Brain microvascular endothelial cell (primary cell): ENCODE measurements around the gene SHCBP1L.
A peak's percentile ranks its signal among the peaks of the same experiment; 100 is the strongest.

ENCODE experiments used
- DNase-seq: peaks from one replicate; pipeline ENCODE4 v3.0.0-alpha.2; 2020
- H3K27ac ChIP-seq: fragments of 250-450 bp; sonication (Bioruptor Pico); 2 replicates; pipeline ENCODE4 v1.5.1; 2020; ENCODE audit warnings: mild to moderate bottlenecking, moderate library complexity
- H3K27me3 ChIP-seq: fragments of 250-450 bp; sonication (Bioruptor Pico); replicated peaks from 2 replicates; pipeline ENCODE4 v1.5.1; 2020; ENCODE audit warnings: mild to moderate bottlenecking
- H3K36me3 ChIP-seq: fragments of 250-450 bp; sonication (Bioruptor Pico); replicated peaks from 2 replicates; pipeline ENCODE4 v1.5.1; 2020; ENCODE audit warnings: mild to moderate bottlenecking
- H3K4me3 ChIP-seq: 2 replicates; pipeline ENCODE4 v1.5.1; 2011; ENCODE audit warnings: low read depth, mild to moderate bottlenecking, control low read depth, low read length, moderate library complexity
- CTCF ChIP-seq: IDR thresholded peaks from 2 replicates; pipeline ENCODE4 v1.5.1; 2011; ENCODE audit warnings: low read depth, mild to moderate bottlenecking, moderate library complexity, low read length, control low read depth, inconsistent platforms; ENCODE audit errors: missing control alignments
- in situ Hi-C: cut with HindIII; loops from 2 replicates; pipeline ENCODE4 v1.10.0; 2017; ENCODE audit warnings: low sequenced_read_pairs, low pct_ligation_motif_present

SHCBP1L gene

GRCh38 chr1:182927693-182928433, 25.1 kb downstream of the SHCBP1L start:
- Histone ChIP-seq H3K27me3 (no peaks in the 10 kb centered on the region), H3K4me3 (no peak overlapping the region), H3K27ac (no peak overlapping the region), H3K36me3 (no peaks in the 10 kb centered on the region)
- in situ Hi-C loops, result no loop called here
- no peak for TF ChIP-seq CTCF
- DNase-seq, result no peak

- no peak overlapping the region for H3K27ac ChIP-seq
- H3K27me3 ChIP-seq, result no peaks in the 10 kb centered on the region
- in situ Hi-C loops, result no loop called here
- TF ChIP-seq CTCF, result no peak
- no peaks in the 10 kb centered on the region for H3K36me3 ChIP-seq
- no peak for DNase-seq
- no peak overlapping the region for H3K4me3 ChIP-seq
Measured at GRCh38 chr1:182925661-182926060, 27.3 kb downstream of the SHCBP1L start.

- H3K36me3 ChIP-seq, result no peaks in the 10 kb centered on the region
- no peak overlapping the region for H3K27ac ChIP-seq
- no peak for DNase-seq
- in situ Hi-C loops, result no loop called here
- TF ChIP-seq CTCF, result no peak
- no peaks in the 10 kb centered on the region for H3K27me3 ChIP-seq
- no peak overlapping the region for H3K4me3 ChIP-seq
Measured at GRCh38 chr1:182917378-182917777, 35.6 kb downstream of the SHCBP1L start.

GRCh38 chr1:182913401-182913800, 39.6 kb downstream of the SHCBP1L start:
- Histone ChIP-seq H3K27ac (no peak overlapping the region), H3K27me3 (no peaks in the 10 kb centered on the region), H3K36me3 (no peaks in the 10 kb centered on the region), H3K4me3 (no peak overlapping the region)
- no peak for TF ChIP-seq CTCF
- in situ Hi-C loops, result no loop called here
- DNase-seq, result no peak

- no peak for DNase-seq
- Histone ChIP-seq H3K27ac (no peak overlapping the region), H3K4me3 (no peak overlapping the region), H3K27me3 (no peaks in the 10 kb centered on the region), H3K36me3 (no peaks in the 10 kb centered on the region)
- peak; percentile 2 for TF ChIP-seq CTCF
- in situ Hi-C loops, result no loop called here
Measured at GRCh38 chr1:182910143-182910542, 42.8 kb downstream of the SHCBP1L start.

GRCh38 chr1:182909578-182909977, 43.4 kb downstream of the SHCBP1L start:
- DNase-seq, result no peak
- Histone ChIP-seq H3K27me3 (no peaks in the 10 kb centered on the region), H3K36me3 (no peaks in the 10 kb centered on the region), H3K27ac (no peak overlapping the region), H3K4me3 (no peak overlapping the region)
- in situ Hi-C loops, result no loop called here
- TF ChIP-seq CTCF, result no peak
